ENCODE results near the gene PDCD11.
"Not testable (repeated sequence)": the region's sequence is repeated elsewhere in the genome, so short reads cannot be mapped to it uniquely, and the experiment has no call there.

Gene PDCD11

DNA sequence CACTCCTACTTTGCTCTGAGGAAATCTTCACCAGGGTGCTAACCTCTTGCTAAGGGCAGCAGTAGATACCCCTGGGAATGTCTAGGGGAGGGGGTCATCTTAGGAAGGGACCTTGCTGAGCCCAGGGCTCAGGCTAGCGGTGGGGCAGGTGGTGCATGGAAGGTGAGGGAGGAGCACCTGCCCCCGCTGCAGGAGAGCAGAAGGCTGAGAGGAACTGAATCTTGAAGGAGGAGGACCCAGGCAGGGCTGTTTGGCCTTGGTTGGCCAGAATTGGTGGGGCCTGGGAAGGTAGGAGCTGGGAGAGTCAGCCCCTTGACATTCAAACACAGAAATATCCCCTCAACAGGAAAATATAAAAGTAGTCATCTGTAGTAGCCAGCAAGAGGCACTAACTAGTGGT lies 75.6 kb downstream of the PDCD11 start:
- DNase-seq (ENCODE audit: low spot score), result no peak
- no peak for FAIRE-seq

DNA sequence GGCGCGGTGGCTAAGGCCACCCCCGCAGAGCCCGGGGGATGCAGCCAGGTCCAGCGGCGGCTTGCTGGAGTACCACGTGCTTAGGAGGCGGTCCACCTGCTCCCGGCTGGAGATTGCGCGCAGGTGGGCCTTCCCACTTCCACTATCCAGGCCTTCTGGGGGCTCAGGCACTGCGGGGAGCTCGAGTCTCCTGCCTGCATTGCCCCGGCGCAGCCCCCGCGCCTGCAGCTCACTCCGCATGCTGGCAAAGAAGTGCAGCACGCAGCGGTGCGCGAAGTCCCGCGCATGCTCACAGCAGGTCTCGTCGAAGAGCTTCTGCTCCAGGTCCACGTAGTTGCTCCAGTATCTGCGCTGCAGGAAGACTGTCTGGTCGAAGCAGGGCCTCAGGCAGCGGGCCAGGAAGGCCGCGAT lies 76.8 kb downstream of the PDCD11 start:
- no peak for FAIRE-seq
- DNase-seq (ENCODE audit: low spot score), result no peak

DNA sequence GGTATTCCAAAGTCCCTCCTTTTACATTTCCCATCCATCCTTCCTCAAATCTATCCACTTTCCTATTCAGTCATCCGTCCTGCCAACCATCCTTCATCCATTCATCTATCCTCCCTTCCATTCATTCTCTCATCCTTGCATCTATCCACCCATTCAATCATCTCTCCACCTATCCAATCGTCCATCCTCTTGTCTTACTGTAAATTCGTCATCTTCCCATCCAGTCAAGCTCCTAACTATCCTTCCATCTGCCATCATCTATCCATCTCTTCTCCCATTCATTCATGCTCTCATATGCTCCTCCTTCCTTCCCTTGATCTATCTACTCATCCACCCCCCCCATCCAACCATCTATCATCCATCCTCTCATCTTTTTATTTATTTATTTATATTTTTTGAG lies 77.7 kb downstream of the PDCD11 start:
- DNase-seq (ENCODE audit: low spot score) (no peak), FAIRE-seq (no peak)

DNA sequence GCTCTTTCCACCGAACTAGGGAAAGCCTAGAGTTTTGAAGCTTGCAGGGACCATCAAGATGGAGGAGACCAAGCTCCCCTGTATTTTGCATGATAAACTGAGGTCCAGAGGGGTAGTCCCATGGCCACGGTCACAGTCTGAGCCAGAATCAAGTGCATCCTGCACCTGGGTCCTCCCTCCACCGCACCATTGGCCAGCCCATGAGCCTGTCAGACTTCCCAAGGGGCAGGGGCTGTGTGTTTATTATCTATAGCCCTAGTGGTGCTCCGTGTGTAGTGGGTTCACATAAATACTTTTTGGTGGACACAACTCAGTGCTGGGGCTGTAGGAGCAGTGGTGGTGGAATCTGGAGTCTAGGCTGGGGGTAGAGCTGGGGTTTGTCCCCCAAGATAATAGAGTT lies 79.0 kb downstream of the PDCD11 start:
- FAIRE-seq, result no peak

DNA sequence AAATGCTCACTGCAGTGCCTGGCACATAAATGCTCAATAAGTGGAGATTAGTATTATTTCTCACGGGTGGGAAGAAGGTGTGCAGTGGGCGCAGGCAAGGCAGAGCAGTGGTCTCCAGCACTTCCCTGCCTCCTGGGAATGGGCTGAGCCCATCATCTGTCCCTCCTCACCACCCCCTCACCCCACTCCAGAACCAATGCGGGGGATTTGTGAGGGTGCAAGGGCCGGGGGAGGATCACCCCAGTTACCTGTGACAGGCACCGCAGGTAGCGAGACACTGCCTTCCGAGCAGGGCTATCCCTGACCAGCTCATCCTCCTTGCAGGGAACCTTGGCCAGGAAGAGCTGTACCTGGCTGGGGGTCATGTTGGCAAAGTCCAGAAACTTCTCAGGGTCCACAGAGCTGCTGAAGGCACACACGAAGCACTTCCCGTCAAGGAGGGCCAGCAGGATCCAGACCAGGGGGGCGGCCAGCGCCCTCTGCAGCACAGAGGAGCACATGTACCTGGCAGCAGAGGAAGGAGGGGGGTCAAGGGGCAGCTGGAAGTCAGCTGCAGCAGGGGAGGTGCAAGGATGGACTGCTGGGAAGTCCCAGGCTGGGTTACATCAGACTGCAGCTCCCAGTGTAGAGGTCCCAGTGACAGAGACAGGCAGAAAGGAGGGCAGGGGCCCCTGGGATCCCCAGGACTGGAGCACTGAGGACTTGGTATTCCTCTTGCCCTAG lies 79.8 kb downstream of the PDCD11 start:
- FAIRE-seq (no peak), DNase-seq (ENCODE audit: low spot score) (no peak)

More for the DNA sequence above, 79.0 kb downstream of the PDCD11 start:
- no peak for DNase-seq (ENCODE audit: low spot score)

DNA sequence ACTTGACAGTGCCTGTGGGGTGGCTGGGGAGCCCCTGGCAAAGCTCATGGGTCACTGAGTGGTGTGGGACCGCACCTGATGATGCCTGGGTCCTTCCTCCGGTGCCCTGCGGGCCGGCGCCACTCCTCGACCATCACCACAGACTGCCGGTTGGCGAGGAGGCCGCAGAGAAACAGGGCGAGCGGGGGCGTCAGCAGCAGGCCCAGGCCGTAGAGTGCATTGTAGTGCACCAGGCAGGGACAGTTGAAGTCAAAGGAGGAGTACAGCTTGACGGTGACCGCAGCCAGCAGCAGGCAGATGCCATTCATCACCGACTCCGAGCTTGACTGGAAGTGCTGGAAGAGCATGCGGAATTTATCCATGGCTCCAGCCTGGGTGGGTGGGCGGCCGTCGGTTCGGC lies 82.2 kb downstream of the PDCD11 start:
- FAIRE-seq (no peak), DNase-seq (ENCODE audit: low spot score) (no peak)

DNA sequence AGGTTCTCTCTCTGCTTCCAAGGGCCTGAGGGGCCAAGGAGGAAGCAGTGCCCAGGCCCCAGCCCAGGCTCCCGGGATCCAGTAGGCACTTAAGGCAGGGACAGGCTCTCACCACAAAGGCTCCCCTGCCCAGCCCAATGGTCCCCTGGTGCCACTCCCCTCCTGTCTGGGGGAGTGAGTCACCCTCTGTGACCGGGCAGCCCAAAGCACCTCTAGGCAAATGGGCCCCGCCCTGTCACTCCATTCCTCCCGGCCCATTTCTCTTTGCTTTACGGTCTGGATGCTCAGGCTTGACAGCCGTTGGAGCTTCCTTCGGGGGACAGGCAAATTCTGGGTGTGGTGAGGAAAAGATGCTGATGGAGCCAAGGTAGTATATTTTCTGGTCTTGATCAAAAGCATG lies 82.7 kb downstream of the PDCD11 start, which contains the start of gene CALHM3:
Gene CALHM3, minus strand, starts transcription at position 106 of the 400 bp plus-strand sequence. CDS start 208 bp downstream, outside the sequence.
- FAIRE-seq, result no peak
- no peak for DNase-seq (ENCODE audit: low spot score)

DNA sequence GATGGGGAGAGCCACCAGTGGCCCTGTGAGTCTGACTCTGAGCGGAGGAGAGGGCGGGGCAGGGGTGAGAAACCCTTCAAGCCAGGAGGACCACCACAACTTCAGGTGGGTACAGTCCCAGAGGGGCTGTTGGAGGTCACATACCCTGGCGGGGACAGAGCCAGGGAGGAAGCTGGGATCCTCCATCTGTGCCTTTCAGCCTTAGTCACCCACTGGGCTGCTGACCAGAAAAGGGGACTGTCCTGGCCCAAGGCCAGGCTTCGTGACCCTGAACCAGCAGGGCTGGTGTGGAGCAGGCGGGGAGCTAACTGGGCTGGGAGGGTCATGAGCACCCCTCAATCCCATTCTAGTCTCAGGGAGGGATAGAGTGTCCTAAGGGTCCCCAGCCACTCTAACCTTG lies 84.1 kb downstream of the PDCD11 start:
- FAIRE-seq, result no peak
- DNase-seq (ENCODE audit: low spot score), result no peak

DNA sequence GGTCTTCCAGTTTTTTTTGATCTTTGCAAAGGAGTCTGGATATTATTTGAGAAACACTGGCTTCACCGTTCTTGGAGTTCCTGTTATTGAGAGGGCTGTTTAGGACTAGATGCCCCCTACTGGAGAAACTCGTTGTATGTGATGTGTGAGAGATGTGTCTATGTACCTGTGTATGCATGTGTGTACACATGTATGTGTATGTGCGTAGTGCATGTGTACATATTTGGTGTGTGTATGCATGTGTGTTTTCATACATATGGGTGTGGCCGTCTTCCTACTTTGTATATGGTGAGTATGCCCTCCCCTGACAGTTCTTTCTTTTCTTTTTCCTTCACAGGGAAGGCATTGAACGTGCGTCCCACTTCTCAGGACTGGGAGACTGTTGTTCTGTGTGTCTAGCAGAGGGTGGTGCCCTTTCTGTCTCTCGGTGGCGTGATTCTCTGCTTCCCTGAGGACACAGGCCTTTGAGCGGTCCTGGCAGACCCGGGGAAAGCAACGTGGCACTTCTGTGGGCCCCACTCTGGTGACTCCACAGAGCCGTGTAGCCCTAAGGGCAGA lies 85.6 kb downstream of the PDCD11 start:
- no peak for FAIRE-seq
- peak; percentile 33 for DNase-seq (ENCODE audit: low spot score)

DNA sequence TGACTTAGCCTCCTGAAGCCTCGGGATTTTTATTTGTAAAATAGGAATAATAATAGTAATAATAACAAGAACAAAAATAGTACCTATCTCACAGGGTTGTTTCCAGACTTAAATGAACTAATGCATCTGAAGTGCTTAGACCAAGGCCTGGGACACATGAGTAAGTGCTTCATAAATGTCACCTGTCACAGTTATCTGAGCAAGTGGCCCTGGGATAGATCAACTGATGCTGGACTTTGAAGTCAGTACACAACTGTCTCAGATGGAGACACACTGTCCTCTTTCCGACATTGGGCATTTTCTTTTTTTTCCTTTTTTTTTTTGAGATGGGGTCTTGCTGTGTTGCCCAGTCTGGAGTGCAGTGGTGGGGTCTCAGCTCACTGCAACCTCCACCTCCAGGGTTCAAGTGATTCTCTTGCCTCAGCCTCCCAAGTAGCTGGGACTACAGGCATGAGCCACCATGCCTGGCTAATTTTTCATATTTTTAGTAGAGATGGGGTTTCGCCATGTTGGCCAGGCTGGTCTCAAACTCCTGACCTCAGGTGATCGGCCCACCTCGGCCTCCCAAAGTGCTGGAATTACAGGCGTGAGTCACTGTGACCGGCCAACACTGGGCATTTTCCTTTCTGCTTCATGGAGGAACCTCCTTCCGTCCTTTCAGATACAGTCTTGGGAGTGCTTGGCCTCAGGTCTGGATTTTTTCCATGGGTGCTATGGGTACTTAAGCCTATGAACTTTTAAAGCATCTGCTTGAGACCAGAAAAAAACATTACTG lies 90.4 kb downstream of the PDCD11 start:
- DNase-seq (ENCODE audit: low spot score); FAIRE-seq: not testable (repeated sequence)

DNA sequence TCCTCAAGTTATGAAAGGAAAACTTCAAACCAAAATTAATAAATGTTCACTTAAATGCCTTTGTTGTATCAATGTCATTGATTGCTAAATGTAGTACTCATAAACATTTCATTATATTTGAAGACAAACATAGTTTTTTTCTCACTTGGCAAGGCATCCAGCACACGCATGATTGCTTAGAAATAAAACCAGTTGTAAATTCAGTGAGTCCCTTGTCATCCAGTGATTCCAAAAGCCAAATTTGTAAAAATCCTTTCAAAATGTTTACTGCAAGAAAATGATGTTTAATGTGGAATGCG lies 90.9 kb downstream of the PDCD11 start:
- no peak for FAIRE-seq

DNA sequence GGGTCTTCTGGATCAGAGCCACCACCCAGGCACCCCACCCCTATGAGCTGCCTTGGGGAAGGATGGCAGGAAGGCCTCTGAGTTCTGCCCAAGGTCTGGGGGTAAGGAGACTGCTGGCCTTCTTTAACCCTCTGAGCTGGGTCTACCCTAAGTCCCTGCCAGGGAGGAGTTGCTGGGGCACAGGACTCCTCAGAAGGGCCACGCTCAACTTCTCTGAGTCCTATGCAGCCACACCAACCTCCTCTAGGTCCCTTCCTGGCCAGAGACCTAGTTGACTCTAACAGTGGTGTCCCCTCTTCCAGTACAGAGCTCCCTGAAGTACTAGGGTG lies 94.5 kb downstream of the PDCD11 start:
- FAIRE-seq, result no peak
- DNase-seq (ENCODE audit: low spot score), result no peak

More for the DNA sequence above, 90.9 kb downstream of the PDCD11 start:
- no peak for DNase-seq (ENCODE audit: low spot score)

DNA sequence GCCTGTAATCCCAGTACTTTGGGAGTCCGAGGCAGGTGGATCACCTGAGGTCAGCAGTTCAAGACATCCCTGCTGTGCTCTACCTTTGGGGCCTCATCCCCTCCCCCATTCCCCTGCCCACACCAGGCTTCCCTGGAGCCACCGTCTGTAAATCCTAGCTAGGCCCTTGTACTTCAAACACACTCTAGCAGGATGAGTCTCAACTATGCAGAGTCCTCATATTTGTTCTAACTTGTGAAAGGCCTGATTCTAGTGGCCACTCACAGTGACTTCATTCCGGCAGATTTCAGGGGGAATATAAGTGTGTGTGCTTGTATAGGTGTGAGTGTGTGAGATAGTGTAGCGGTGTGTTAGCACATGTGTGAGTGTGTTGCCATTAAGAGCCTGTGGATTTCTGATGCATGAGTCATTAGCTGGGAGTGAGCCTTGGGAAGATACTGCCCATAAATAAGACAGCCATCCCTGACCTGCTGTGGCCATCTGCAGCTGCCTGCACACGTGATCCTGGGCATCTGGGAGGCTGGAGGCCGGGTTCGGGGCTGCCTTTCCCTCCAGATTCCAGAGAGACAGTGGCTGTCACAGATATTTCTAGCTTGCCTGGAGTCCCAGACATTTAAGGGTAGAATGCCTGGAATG lies 95.4 kb downstream of the PDCD11 start:
- FAIRE-seq, result peak; percentile 84

DNA sequence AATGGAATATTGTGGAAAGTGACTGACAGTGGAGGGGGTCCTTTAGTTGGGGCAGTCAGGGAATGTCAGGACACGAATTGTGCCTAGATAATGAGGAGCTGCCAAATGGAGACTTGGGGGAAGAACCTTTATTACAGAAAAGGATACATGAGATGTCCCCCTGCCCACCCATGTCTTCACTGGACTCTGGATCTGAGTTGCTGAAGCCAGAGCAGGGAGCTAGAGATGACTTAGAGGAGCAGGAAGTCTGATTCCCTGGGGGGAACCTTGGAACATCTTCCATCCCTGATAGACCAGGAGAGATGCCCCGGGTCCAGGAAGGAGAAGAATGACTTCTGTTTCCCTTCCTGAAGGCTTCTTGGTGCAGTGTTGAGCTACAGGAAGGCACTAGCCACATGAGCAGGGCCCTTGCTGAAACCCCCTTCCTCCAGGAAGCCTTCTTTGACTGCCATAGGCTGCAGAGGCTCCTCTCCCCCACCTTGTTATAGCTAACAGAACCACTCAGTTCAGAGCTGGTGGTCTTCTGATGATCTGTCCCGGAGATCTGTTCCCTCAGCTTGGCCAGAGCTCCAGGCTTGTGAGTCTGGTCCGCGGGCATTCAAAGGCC lies 96.3 kb downstream of the PDCD11 start:
- no peak for FAIRE-seq
- DNase-seq (ENCODE audit: low spot score), result no peak

More for the DNA sequence above, 95.4 kb downstream of the PDCD11 start:
- DNase-seq (ENCODE audit: low spot score), result peak; percentile 89

DNA sequence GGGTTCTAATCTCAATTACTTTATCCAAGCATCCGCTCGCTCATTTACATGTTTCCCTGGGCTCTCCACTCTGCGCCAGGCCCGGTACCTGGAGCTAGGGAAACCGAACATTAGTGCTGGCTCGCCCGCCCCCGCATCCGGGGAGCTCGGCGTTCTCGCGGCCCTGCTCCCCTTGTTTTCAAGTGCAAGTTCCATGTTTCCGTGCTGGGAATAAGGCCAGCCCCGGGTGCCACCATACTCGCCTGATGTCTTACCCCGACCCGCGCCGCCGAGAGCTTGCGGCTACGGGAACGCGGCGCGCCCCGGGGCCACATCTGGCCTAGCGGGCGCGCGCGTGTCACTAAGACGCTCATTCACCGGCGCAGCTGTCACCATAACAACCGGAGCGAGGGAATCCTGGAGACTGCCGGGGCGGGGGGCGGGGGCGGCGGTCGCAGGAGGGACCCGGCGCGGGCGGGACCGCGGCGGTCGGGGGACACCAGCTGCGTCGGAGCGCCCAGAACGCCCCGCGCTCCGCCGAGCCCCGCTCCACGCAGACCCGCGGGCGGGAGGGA lies 97.0 kb downstream of the PDCD11 start, which contains the start of gene NEURL1:
Gene NEURL1, plus strand, starts transcription at position 344 of the 554 bp plus-strand sequence. CDS start 683 bp downstream, outside the sequence.
- DNase-seq (ENCODE audit: low spot score) (no peak), FAIRE-seq (no peak)

DNA sequence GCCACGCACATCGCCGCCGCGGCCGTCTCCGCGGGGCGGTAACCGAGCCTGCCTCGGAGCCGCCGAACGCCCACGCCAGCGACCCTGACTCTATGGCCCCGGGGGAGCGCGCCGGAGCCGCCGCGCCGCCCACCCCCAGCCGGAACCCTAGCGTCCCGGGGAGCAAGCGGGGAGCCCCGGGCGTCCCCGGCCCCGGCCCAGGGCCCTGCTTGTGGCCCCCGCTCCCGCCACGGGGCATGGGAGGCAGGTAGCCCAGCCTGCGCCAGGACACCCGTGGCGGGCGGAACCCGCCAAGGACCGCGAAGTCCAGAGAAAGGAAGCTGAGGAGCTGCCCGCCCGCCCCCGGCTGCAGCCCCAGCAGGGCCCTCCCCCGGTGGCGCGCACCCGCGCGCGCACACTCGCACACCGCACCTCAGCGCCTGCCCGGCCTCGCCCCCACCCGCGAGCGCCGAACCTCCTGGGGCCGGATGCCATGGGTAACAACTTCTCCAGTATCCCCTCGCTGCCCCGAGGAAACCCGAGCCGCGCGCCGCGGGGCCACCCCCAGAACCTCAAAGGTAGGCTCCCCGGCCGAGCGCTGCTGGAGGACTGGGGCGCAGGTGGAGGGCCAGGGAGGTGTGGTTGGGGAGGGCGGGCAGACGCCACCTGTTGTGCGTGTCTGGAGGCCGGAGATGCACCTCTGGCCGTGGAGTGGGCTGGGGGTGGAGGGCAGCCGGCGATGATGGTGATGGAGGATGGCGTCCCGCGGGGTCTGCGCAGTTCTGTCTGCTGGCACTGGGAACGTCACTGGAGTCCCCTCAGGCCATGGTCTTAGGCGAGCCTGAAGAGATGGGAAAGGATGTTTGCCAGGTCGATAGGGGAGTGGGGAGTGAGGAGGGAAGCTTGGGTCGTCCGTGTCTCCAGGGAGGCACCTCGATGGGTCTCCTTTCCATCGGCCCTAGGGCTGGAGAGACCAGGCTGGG lies 97.8 kb downstream of the PDCD11 start:
- no peak for DNase-seq (ENCODE audit: low spot score)
- no peak for FAIRE-seq

DNA sequence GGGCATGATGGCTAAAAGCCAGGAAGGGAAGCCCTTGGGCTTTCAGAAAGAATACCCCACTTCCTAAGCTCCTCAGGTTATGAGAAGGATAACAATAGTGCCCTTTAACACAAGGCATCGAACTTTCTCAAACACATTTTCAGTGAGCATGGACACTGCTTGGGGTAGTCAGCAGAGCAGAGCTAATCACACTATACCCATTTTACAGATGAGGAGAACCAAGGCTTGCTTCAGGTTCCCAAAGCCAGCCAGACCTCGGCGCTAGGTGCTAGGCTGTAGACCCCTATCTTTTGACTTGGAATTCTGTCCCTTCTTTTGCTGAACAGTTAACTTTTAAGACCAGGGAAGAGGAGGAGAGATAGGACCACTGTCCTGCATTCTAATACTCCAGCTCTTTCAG lies 98.9 kb downstream of the PDCD11 start:
- no peak for FAIRE-seq
- no peak for DNase-seq (ENCODE audit: low spot score)

Data from RCC 7860 (cell line).